Activated CD8-positive, alpha-beta memory T cell treated with anti-CD3 and anti-CD28 coated beads, Interleukin-2, amount 50 U/mL, for 24 hours (primary cell): ENCODE results near the gene LARGE1.

Experiments
- DNase-seq: peaks from one replicate; pipeline ENCODE4 v3.0.0-alpha.2; 2020; ENCODE audit errors: extremely low read depth

LARGE1 gene

GRCh38 chr22:33247758-33248157, 672.5 kb downstream of the LARGE1 start:
- DNase-seq = no peak

- no peak for DNase-seq
Measured at GRCh38 chr22:33242078-33242477, 678.2 kb downstream of the LARGE1 start.

- no peak for DNase-seq
Measured at GRCh38 chr22:33240888-33241475, 679.3 kb downstream of the LARGE1 start.

GRCh38 chr22:33232071-33232470, 688.2 kb downstream of the LARGE1 start:
- no peak for DNase-seq

- DNase-seq = no peak
Measured at GRCh38 chr22:33227791-33228190, 692.5 kb downstream of the LARGE1 start.

- no peak for DNase-seq
Measured at GRCh38 chr22:33224841-33225240, 695.4 kb downstream of the LARGE1 start.
